Naive B cell (primary cell): ENCODE data around the gene RBMS3. TPM values are rescaled to one million over a fixed set of nuclear protein-coding genes. Genes with fewer than 3 reads are reported as not detected.

ENCODE experiments used
- ATAC-seq, 2 donors: fragments of 150-1000 bp; cut with Tn5 transposase; 2 replicates each; pipeline ENCODE4 v1.10.0; 2021; ENCODE audit warnings: low read depth in 2 of 2, mild to moderate bottlenecking in 2 of 2, moderate library complexity in 2 of 2
- DNase-seq: peaks from one replicate; pipeline ENCODE4 v3.0.0; 2022
- H3K27ac Mint-ChIP-seq, 6 donors: one replicate each; pipeline ENCODE4 v1.8.0; 2020 to 2022; ENCODE audit warnings: mild to moderate bottlenecking in 6 of 6, mixed read lengths in 6 of 6, moderate library complexity in 5 of 6, inconsistent platforms in 2 of 6
- H3K27me3 Mint-ChIP-seq, 3 donors: one replicate each; pipeline ENCODE4 v1.8.0; 2021 to 2022; ENCODE audit warnings: mixed read lengths in 3 of 3, mild to moderate bottlenecking in 1 of 3
- H3K36me3 Mint-ChIP-seq, 2 donors: one replicate each; pipeline ENCODE4 v1.8.0; 2020 to 2022; ENCODE audit warnings: mixed read lengths in 2 of 2, inconsistent platforms in 1 of 2, mild to moderate bottlenecking in 1 of 2
- H3K4me1 Mint-ChIP-seq, 3 donors: one replicate each; pipeline ENCODE4 v1.8.0; 2020 to 2022; ENCODE audit warnings: mixed read lengths in 3 of 3, inconsistent platforms in 1 of 3, mild to moderate bottlenecking in 1 of 3, moderate library complexity in 1 of 3
- H3K4me3 Mint-ChIP-seq, 8 donors: one replicate each; pipeline ENCODE4 v1.8.0; 2020 to 2022; ENCODE audit warnings: mild to moderate bottlenecking in 8 of 8, mixed read lengths in 8 of 8, moderate library complexity in 8 of 8, inconsistent platforms in 2 of 8
- H3K9me3 Mint-ChIP-seq, 7 donors: one replicate each; pipeline ENCODE4 v1.8.0; 2020 to 2022; ENCODE audit warnings: mixed read lengths in 7 of 7, mild to moderate bottlenecking in 5 of 7, inconsistent platforms in 2 of 7, moderate library complexity in 1 of 7
- polyA plus RNA-seq, 6 donors: library from polyadenylated mRNA; unstranded; fragments of 300-500 nt; fragmentation: Illumina TruSeq; gene quantifications; one replicate each; pipeline ENCODE4 v1.2.3, GENCODE V29; 2021; ENCODE audit warnings: low read depth in 6 of 6

RBMS3 gene
- polyA plus RNA-seq, 6 donors from 2014 or later = 0.12 to 1.3 (median 0.45) TPM; not detected in 3

DNA sequence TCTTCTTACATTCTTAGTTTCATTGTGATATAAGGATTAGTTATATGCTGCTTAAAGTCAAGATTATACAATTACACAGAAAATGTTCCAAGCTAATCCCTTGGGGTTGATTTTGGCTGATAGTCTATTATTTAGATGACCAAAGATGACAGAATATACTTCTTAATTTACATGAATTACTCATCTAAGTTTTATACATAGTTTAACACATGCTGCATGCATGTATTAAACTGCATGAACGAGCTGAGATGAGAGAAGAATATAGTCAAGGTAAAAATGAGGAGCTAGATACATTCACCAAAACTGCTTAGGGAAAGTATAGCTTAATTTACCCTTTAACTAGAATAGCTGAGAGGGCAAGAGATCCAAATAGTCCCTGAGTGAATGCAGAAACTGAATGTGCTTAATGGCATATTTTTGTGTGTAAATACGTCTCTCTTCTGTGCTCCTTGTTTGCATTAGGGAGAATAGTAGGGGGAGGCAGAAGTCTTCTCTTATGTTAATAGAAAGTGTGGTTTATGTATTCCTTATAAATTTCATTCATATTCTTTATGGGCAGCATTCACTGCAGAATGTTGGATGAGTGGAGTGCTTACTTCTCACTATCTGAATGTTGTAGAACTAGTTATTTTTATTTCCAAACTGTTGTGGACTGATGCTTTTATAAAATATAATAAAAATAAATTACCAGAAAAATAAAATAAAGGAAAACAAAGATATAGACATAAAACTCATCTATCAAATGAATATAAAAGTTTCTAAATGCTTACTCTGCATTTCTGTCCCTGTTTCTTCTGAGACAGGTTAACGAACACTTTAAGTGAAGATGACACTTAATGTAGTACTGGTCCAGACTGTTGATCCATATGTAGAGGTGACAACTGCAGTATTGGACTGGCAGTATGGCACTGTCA is 327.8 kb downstream of the RBMS3 start:
- Mint-ChIP-seq H3K27me3 (peaks cover 0 to 7% (median 0%) of the 10 kb centered on the region in 3 donors), H3K4me1 (no peaks in the 10 kb centered on the region), H3K36me3 (no peaks in the 10 kb centered on the region), H3K4me3 (no peak overlapping the region), H3K27ac (no peak overlapping the region), H3K9me3 (no peaks in the 10 kb centered on the region)
- DNase-seq (no peak), ATAC-seq (no peak)

DNA sequence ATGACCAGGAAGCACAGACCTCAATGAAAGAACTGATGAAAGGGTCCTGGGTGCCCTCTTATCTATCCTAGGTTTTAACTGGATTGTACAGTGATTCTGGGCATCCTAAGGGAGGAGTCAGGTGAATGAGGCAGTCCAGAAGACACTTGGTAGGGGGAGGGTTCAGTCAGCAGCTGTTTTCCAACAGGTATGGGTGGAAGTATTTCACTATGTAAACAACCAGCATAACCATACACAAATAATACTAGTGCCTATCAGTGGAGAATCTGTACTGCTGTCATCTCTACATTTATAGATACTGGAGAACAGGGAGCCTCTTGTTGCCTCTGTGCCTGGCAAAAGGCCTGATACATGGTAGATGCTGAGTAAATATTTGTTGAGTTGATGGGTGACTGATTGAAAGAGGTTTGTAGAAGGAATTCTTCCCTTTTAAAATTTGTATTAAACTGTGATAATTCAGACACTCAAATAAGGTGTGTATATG is 328.5 kb downstream of the RBMS3 start:
- no peak for ATAC-seq
- Mint-ChIP-seq H3K9me3 (no peaks in the 10 kb centered on the region), H3K27ac (no peak overlapping the region)

DNA sequence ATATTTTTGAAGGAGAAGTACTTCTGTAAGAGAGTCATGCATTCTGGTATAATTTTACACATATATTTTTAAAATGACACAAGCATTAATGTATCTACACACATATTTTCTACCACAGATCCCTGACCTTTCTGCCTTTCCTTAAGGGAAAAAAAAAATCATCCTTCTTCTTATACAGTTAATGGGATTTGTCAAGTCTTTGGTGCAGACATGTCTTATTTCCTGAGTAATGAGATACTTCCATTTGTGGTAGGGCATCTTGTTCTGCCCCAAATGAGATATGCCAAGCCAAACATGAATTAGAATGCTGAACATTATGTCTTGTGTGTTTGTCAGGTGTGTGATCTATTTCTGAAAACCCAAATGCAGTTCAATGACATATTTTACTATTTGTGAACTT is 329.9 kb downstream of the RBMS3 start:
- H3K36me3 Mint-ChIP-seq = no peaks in the 10 kb centered on the region
- peaks cover 0 to 5% (median 2%) of the 10 kb centered on the region in 3 donors for H3K27me3 Mint-ChIP-seq
- DNase-seq = no peak
- no peak for ATAC-seq
- H3K27ac Mint-ChIP-seq = no peak overlapping the region
- no peak overlapping the region for H3K4me3 Mint-ChIP-seq
- no peaks in the 10 kb centered on the region for H3K9me3 Mint-ChIP-seq
- H3K4me1 Mint-ChIP-seq = no peaks in the 10 kb centered on the region

More for the DNA sequence above, 328.5 kb downstream of the RBMS3 start:
- peaks cover 0 to 7% (median 0%) of the 10 kb centered on the region in 3 donors for H3K27me3 Mint-ChIP-seq
- H3K4me1 Mint-ChIP-seq = no peaks in the 10 kb centered on the region
- H3K36me3 Mint-ChIP-seq = no peaks in the 10 kb centered on the region
- no peak overlapping the region for H3K4me3 Mint-ChIP-seq
- DNase-seq = no peak

DNA sequence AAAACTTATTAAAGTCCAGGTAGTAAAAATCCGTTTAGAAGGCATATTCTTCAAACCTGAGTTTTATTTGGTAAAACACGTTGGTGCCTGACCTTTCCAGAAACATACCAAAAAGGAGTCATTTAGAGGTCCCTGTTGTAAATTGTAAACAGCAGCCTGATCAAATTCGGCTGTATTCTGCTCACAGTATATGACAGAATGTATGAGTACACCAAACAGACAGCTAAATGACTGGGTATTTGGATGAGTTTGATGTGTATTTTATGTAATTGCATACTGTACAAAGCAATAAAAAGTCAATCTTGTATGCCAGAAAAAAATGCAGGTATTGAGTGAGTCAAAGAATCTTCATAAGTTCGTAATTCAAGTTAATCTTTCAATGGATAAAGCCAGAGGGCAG is 330.4 kb downstream of the RBMS3 start:
- ATAC-seq = no peak
- no peaks in the 10 kb centered on the region for H3K9me3 Mint-ChIP-seq
- no peak overlapping the region for H3K27ac Mint-ChIP-seq
- no peak overlapping the region for H3K4me3 Mint-ChIP-seq
- peaks cover 0 to 5% (median under 1%) of the 10 kb centered on the region in 3 donors for H3K27me3 Mint-ChIP-seq
- no peak for DNase-seq
- no peaks in the 10 kb centered on the region for H3K4me1 Mint-ChIP-seq
- no peaks in the 10 kb centered on the region for H3K36me3 Mint-ChIP-seq

DNA sequence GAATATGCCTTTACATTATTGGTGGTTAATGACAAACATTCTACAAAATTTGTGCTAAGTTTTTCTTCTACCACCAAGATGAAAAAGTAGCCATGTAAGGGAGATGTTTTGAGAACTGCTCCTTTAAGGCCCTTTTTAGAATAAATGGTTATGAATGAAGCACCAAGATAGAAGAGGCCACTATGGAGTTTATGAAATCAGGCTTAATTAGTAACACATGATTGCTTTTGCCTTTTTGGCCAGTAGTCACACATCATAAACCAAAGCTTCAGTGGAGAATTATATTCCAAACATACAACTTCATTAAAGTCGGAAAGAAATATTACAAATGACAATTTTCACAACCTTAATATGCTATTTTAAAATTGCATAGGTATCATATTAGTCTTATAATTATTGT is 331.7 kb downstream of the RBMS3 start:
- ATAC-seq (no peak), DNase-seq (no peak)
- peaks cover 0 to 5% (median 0%) of the 10 kb centered on the region in 3 donors for H3K27me3 Mint-ChIP-seq
- H3K4me3 Mint-ChIP-seq = no peak overlapping the region
- no peak overlapping the region for H3K27ac Mint-ChIP-seq
- no peaks in the 10 kb centered on the region for H3K9me3 Mint-ChIP-seq
- H3K36me3 Mint-ChIP-seq = no peaks in the 10 kb centered on the region
- H3K4me1 Mint-ChIP-seq = no peaks in the 10 kb centered on the region

DNA sequence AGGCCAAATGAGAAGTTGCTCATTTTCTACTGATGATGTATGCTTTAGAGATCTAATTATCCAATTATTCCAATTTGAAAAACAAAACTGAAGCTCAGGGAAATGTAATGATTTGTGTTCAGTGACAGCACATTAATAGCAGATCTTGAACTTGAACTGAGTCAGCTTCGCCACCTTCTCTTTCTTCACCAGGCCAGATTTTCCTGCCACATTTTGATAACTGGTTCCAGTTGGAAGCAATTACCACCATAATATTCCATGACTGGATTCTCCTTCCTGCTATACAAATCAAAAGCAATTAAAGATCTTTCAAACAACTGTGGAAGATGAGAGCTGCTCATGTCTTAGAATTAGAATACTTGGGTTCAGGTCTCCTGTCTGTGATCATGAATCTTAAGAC is 334.1 kb downstream of the RBMS3 start:
- DNase-seq (no peak), ATAC-seq (no peak)
- Mint-ChIP-seq H3K4me3 (no peak overlapping the region), H3K4me1 (no peaks in the 10 kb centered on the region), H3K9me3 (no peaks in the 10 kb centered on the region), H3K36me3 (no peaks in the 10 kb centered on the region), H3K27ac (no peak overlapping the region), H3K27me3 (peaks cover 0 to 5% (median 0%) of the 10 kb centered on the region in 3 donors)

DNA sequence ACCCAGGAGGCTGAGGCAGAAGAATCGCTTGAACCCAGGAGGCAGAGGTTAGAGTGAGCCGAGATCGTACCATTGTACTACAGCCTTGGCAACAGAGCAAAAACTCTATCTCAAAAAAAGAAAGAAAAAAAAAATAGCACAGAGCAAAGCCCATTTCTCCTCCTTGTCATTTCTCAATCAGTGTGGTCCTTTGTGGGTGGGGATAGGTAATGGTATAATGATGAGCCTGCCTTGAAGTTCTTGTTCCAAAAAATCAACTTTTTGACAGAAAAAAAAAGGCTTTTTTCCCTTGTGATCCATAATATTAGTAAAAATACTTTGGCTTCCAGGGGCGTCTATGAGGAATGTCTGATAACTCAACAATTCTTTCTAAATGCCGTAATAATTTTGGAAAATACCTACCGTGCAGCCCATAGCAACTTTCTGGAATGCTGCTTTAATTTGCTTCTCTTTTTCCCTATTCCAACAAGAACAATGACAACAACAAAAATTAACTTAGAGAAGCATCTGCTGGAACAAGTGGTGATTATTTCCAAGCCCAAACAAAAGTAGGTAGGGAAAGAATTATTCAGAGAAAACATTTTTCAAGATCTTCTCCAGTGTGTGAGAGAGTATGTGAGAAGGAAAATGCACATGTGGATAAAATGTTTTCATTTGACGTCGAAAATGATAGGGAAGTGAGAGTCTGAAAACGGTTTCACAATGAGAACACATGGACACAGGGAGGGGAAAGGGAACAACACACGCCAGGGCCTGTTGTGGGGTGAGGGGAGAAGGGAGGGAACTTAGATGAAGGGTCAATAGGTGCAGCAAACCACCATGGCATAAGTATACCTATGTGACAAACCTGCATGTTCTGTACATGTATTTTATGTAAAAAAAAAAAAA is 337.8 kb downstream of the RBMS3 start:
- Mint-ChIP-seq H3K36me3 (no peaks in the 10 kb centered on the region), H3K4me1 (no peaks in the 10 kb centered on the region)

DNA sequence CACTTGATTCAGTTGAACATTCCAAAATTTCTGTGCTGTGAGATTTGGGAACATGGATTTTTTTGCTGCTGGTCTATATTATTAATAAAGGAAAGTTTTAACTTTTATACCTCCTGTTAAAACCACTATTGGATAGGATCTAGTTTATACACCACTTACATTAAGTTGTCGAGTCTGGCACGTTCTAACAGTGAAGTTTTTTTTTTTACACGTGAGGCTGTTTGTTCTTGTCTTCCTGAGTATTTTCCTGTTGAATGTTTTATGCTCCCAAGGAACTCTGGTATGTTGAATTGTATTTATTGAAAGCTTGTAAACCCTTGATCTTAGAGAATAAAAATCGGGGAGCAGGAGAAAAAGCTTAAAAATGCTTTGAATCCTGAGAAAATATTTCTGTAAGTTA is 338.8 kb downstream of the RBMS3 start:
- DNase-seq (no peak), ATAC-seq (no peak)
- no peaks in the 10 kb centered on the region for H3K36me3 Mint-ChIP-seq
- H3K27ac Mint-ChIP-seq = no peak overlapping the region
- H3K4me3 Mint-ChIP-seq = no peak overlapping the region
- no peaks in the 10 kb centered on the region for H3K9me3 Mint-ChIP-seq
- H3K27me3 Mint-ChIP-seq = peaks cover 0 to 5% (median 5%) of the 10 kb centered on the region in 3 donors
- H3K4me1 Mint-ChIP-seq = no peaks in the 10 kb centered on the region

More for the DNA sequence above, 337.8 kb downstream of the RBMS3 start:
- no peak for DNase-seq
- H3K9me3 Mint-ChIP-seq = no peaks in the 10 kb centered on the region
- peaks cover 0 to 5% (median 5%) of the 10 kb centered on the region in 3 donors for H3K27me3 Mint-ChIP-seq
- no peak for ATAC-seq
- no peak overlapping the region for H3K27ac Mint-ChIP-seq
- no peak overlapping the region for H3K4me3 Mint-ChIP-seq

DNA sequence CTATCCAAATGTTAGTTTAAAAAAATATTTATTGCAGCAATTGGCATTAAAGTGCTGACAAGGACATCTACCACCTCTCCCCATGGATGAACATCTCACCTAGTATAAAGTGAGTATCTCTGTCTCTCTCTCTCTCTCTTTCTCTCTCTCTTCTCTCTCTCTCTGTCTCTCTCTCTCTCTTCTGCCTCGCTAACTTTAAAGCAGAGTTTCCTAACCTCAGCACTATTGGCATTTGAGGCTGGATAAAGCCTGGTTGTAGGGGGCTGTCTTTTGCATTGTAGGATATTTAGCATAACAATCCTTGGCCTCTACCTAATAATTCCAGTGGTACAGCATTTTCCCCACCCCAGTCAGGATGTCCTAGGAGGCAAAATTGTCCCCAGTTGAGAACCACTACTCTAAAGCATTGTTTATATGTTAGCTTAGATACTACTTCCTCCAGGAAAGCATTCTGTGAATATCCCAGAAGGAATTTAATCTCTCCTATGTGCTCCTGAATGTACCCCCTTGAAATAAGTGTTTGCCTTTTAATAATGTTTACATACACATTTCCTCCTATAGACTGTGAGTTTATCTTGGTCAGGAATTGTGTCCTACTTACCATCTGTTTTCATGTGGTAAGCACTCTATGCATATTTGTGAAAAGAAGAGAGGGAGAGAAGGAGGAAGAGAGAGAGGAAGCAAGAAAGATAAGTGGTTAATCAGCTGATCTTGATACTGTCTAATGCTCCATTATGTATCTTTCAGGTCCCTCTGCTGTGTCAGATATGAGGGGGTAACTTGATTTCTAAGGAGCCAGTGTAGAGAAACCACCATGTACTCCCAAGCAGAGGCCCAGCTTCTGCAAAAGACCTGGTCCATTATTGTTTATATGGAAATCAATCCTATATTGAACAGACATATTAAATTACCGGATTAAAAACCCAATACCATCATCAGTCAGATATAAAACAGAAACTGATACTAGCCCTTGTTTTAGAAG is 346.6 kb downstream of the RBMS3 start:
- Mint-ChIP-seq H3K4me3 (no peak overlapping the region), H3K27ac (no peak overlapping the region), H3K4me1 (no peaks in the 10 kb centered on the region), H3K27me3 (no peaks in the 10 kb centered on the region), H3K9me3 (no peaks in the 10 kb centered on the region), H3K36me3 (no peaks in the 10 kb centered on the region)
- DNase-seq (no peak), ATAC-seq (no peak)

DNA sequence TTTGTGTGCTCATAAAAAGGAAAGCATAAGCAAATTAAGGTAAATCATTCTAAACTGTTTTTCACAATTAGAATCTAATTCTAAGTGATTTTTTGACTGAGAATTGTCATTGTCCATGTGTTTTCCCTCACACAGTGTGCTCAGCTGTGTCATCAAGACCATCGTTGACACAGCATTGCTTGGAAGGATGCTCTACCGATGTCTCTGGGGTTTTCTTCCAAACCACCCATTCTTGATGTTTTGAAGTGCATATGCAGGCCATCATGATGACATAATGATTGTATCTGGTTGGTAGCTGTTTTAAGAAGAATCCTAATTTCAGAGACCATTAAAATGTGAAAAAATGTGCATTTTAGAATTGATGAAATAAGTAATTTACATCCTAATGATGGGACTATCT is 347.9 kb downstream of the RBMS3 start:
- Mint-ChIP-seq H3K9me3 (no peaks in the 10 kb centered on the region), H3K27me3 (no peaks in the 10 kb centered on the region), H3K4me3 (no peak overlapping the region), H3K27ac (no peak overlapping the region), H3K36me3 (no peaks in the 10 kb centered on the region), H3K4me1 (no peaks in the 10 kb centered on the region)
- no peak for ATAC-seq
- DNase-seq = no peak

DNA sequence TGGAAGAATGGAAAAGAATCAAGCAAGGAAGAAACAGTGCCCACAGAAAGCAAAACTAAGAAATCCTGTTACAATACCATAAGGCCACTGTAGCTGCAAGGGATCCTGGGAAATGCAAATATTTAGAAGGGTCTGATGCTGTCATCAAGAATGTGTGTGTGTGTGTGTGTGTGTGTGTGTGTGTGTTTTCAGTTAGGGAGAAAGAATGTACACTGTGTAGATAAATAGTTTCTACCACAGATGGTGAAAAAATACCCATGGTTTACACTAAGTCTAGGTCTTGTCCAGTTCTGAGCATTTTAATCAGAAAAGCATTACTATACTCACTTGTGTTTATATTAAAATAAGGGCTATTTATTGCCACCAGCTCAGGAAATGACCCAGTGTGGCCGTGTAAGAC is 355.0 kb downstream of the RBMS3 start:
- Mint-ChIP-seq H3K27me3 (no peaks in the 10 kb centered on the region), H3K4me1 (no peaks in the 10 kb centered on the region), H3K4me3 (no peak overlapping the region), H3K27ac (no peak overlapping the region), H3K9me3 (peaks cover 0 to 5% (median 0%) of the 10 kb centered on the region in 7 donors), H3K36me3 (no peaks in the 10 kb centered on the region)
- ATAC-seq (no peak), DNase-seq (no peak)

DNA sequence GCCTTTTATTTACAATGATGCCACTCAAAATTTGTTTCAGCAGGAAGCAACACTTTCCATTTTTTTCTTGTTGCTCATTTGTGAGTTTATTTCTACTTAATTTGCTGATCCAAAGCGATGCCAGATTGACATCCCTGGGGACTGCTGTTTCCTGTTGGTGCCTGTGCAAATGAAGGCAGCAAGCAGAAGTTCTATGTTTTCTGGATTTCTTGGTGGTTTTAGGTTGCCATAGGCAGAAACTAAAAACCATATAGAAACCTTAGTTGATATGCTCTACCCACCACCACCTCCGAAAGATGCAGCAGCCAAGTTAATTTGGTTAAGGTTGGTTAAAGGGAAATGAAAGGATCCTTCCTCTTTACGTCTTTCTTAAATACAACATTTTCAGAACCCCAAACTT is 356.2 kb downstream of the RBMS3 start:
- no peak for ATAC-seq
- Mint-ChIP-seq H3K36me3 (no peaks in the 10 kb centered on the region), H3K9me3 (peaks cover 0 to 5% (median 0%) of the 10 kb centered on the region in 7 donors), H3K4me3 (no peak overlapping the region), H3K27me3 (no peaks in the 10 kb centered on the region), H3K27ac (no peak overlapping the region), H3K4me1 (no peaks in the 10 kb centered on the region)
- no peak for DNase-seq
